HG02610 (cell line): ENCODE results near the gene CCDC141.
"Not testable (repeated sequence)": the region's sequence is repeated elsewhere in the genome, so short reads cannot be mapped to it uniquely, and the experiment has no call there.

ENCODE experiments used
- ATAC-seq: cut with Tn5 transposase; IDR thresholded peaks from one replicate; pipeline ENCODE4 v1.9.1; 2021; ENCODE audit warnings: mild to moderate bottlenecking, moderate library complexity; ENCODE audit not compliant: unreplicated experiment

CCDC141 gene, protein sequence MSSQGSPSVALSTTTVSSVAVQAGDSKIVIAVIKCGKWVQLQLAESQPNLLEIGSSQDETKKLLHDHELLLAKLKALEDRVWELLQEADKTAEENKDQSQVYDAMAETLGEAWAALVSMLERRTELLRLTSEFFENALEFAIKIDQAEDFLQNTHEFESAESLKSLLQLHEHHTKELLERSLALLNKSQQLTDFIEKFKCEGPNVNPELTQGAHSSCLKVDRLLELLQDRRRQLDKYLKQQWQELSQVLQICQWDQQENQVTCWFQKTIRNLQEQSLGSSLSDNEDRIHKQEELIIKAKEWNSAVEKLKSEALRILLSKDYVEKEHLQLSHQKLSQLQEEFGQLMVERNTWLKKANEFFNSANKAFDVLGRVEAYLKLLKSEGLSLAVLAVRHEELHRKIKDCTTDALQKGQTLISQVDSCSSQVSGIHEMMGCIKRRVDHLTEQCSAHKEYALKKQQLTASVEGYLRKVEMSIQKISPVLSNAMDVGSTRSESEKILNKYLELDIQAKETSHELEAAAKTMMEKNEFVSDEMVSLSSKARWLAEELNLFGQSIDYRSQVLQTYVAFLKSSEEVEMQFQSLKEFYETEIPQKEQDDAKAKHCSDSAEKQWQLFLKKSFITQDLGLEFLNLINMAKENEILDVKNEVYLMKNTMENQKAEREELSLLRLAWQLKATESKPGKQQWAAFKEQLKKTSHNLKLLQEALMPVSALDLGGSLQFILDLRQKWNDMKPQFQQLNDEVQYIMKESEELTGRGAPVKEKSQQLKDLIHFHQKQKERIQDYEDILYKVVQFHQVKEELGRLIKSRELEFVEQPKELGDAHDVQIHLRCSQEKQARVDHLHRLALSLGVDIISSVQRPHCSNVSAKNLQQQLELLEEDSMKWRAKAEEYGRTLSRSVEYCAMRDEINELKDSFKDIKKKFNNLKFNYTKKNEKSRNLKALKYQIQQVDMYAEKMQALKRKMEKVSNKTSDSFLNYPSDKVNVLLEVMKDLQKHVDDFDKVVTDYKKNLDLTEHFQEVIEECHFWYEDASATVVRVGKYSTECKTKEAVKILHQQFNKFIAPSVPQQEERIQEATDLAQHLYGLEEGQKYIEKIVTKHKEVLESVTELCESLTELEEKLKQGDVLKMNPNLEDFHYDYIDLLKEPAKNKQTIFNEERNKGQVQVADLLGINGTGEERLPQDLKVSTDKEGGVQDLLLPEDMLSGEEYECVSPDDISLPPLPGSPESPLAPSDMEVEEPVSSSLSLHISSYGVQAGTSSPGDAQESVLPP (N-terminal part only)

DNA sequence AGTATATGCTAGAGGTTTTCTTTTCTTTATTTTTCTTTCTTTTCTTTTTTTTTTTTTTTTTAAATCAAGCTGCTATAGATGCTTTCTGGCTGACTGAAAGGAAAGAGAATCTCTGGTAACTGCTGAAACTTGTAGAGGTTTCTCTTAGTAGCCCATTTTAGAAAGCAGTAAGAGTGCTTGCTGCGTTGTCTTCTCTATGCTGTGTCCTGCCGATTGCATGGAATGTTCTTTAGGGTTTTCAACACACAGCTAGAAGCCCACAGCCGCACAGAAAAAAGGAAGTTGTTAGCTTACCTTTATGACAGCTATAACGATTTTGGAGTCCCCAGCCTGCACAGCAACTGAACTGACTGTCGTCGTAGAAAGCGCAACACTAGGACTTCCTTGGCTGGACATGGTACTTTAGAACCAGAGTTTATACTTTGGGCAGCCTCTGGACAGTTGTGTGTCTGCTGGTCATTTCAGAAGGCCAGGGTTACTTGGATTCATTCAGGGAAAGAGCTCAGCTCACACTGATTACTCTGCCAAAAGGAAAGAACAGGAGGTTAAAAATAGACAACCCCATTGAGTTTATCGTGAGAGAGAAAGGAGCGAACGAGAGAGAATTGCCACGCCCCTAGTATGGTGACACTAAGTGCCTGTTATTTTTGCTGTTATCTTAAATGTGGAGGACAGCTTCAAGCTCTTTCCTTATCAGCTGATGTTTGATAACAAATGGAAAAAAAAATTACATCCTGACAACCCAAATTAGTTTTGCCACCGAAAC, at the start of gene CCDC141:
Gene CCDC141 (minus strand): TSS at position 592 of the 766 bp plus-strand sequence. CDS start 196 bp downstream, at position 396.
- peak; percentile 64 for ATAC-seq

DNA sequence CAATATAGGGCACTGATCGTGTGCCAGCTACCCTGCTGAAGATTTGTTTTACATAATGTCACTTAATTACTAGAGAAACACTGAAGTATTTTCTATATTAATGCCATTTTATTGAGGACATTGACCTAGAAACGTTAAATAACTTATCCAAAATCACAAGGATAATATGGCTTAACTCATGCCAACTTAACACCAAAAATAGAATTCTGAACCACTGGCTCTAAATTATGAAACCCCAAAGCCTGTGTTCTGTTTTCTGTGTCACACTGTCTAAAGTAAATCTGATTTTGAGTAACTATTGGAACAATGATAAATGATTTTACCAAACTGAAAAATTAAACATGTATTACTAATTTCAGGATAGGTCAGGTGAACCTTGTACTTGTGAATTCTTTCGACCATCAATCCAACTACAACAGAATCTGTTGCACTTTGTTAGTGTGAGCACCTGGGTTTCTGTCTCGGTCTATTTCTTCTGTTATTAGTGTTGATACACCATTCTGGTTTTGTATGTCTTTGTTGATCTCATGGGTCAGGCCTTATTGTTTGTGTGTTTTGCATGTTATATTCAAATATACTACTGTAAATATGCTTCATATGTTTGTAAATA, 48.2 kb upstream of the CCDC141 start:
- ATAC-seq, result no peak

DNA sequence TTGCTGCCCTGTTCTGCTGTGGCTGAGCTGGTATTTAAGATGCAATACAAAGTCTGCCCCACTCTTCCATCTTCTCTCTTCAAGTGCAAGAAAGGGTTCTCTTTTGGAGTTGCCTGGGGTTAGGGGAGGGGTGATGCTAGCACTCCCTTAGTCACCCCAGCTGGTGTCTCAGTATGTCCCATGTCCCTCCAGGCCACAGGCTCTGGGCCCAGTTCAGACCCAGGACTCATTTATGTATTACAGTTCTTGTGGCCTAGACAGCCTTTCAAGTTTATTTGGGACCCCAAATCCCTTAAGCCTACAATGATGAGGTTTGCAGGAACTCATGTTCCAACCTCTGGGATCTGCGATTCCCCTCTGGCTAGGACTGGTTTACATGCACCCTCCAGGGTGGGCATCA, 47.2 kb upstream of the CCDC141 start:
- no peak for ATAC-seq

DNA sequence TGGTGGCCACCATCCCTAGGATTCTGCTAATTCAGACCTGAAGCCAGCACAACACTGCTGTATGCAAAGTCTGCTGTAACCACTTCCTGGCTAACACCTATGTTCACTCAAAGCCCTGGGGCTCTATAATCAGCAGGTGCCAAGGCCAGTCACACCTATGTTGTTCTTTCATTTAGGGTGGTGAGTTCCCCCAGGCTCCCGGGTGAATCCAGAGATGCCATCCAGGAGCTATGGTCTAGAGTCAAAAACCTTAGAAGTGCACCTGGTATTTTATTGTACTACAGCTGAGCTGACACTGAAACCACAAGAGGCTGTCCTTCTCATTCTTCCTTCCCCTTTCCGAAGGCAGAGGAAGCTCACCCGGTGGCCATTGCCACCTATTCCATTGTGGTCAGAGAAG, 46.2 kb upstream of the CCDC141 start:
- peak; percentile 99 for ATAC-seq

DNA sequence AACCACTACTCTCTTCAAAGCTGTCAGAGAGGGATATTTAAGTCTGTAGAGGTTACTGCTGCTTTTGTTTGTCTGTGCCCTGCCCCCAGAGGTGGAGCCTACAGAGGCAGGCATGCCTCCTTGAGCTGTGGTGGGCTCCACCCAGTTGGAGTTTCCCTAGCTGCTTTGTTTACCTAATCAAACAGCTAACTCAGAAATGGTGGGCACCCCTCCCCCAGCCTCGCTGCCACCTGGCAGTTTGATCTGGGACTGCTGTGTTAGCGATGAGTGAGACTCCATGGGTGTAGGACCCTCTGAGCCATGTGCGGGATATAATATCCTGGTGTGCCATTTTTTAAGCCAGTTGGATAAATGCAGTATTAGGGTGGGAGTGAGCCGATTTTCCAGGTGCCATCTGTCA, 43.0 kb upstream of the CCDC141 start:
- ATAC-seq, result not testable (repeated sequence)

DNA sequence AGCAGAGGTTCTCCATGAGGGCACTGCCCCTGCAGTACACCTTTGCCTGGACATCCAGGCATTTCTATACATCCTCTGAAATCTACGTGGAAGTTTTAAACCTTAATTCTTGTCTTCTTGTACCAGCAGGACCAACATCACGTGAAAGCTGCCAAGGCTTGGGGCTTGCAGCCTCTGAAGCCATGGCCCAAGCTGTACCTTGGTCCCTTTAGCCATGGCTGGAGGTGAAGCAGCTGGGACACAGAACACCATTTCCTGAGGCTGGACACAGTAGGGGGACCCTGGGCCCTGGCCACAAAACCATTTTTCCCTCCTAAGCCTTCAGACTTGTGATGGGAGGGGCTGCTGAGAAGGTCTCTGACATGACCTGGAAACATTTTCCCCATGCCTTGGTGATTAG, 32.8 kb upstream of the CCDC141 start:
- no peak for ATAC-seq

DNA sequence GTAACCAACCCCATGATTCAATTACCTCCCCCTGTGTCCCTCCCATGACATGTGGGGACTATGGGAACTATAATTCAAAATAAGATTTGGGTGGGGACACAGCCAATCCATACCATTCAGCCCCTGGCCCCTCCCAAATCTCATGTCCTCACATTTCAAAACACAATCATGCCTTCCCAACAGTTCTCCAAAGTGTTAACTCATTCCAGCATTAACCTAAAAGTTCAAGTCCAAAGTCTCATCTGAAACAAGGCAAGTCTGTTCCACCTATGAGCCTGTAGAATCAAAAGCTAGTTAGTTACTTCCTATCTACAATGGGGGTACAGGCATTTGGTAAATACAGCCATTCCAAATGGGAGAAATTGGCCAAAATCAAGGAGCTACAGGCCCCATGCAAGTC, 32.0 kb upstream of the CCDC141 start:
- no peak for ATAC-seq

DNA sequence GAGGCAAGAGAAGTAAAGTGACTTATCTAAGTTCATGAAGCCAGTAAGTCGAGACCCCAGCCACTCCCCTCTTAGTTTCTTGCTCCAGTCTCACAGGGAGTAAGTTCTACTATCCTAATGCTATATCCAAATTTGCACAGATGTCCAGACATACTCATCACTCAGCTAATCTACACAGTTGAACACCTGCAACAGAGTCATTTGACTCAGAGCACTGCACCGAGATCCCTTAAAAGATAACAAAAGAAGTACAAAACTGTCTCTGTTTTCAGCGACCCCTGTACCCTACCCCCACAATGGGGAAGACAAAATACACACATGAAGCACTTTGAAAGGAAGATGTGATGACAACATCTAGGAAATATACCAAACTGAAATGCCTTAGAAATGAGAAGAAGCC, 22.6 kb upstream of the CCDC141 start:
- ATAC-seq, result no peak

DNA sequence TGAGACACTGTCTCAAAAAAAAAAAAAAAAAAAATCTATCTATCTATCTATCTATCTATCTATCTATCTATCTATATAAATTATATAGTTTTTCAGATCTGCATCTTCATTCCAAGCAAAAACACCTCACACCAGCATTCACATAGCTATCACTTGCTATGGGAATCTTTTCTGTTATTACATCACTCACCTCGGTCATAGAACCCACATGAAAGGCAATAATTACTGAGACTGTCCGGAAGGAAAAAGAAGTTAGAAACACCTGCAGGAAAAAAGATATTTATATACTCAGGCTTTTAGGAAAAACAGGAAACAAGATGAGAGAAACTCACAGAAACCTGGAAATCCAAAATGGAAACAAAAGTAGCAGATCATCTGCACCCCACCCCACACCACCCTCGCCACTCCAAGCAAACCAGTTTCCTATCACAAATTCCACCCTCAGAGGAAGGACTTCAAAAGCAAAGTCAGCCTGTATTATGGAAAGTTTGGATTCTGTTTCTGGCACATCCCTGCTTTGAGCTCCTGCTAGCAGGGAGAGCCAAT, 21.9 kb upstream of the CCDC141 start:
- ATAC-seq, result no peak

DNA sequence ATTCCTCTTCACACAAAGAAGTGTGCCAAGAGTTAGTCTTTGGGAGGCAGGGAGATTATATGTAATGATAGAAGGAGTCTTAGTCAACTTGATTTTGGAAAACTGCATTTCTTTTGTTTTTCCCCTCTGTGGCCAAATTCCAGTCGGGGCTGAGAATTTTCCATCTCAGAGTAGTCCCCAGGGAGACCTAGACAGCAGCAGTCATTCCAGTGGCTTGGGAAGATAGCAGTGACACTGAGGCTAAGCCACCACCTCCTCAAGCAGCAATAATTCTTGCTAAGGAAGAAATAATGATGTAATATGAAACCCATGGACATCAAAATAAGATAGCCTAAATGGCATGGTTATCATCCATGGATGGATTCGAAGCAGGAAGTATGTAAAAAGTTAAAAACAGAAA, 21.0 kb upstream of the CCDC141 start:
- no peak for ATAC-seq

DNA sequence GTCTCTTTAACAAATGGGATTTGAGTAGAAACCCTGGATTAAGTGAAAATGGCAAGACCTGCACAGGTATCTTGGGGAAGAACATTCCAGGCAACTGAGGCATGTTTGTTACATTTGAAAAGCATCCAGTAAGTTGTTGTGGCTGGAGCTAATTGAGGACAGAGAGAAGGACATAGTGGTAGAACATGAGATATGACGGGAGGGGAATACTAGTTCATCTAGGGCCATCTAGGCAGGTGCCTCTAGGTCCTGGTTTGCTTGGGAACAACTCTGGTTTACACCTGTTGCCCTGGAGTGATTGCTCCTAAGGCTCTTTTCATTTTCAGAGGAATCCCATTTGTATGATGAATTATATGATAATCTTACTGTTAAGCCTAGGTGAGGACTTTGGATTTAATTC, 19.7 kb upstream of the CCDC141 start:
- no peak for ATAC-seq

DNA sequence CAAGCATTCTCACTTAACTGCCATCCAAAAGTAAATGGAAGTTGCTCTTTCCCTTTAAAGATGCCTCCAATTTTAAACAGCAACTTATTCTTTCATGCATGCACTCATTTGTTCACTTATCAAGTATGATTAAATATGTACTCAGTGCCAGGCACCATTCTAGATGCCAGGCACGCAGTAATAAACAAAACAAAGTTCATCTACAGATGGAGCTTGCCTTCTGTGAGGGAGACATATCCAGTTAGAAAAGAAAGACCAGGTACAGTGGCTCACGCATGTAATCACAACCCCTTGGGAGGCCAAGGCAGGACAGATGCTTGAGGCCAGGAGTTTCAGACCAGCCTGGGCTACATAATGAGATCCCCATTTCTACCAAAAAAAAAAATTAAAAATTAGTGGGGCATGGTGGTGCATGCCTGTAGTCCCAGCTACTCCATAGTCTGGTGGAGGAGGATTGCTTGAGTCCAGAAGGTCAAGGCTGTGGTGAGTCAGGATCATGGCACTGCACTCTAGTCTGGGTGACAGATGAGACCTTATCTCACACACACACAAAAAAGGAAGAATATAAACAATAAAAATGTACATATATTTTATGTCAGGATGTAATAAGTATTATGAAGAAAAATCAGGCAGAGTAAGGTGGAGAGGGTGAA, 19.2 kb upstream of the CCDC141 start:
- ATAC-seq, result no peak

DNA sequence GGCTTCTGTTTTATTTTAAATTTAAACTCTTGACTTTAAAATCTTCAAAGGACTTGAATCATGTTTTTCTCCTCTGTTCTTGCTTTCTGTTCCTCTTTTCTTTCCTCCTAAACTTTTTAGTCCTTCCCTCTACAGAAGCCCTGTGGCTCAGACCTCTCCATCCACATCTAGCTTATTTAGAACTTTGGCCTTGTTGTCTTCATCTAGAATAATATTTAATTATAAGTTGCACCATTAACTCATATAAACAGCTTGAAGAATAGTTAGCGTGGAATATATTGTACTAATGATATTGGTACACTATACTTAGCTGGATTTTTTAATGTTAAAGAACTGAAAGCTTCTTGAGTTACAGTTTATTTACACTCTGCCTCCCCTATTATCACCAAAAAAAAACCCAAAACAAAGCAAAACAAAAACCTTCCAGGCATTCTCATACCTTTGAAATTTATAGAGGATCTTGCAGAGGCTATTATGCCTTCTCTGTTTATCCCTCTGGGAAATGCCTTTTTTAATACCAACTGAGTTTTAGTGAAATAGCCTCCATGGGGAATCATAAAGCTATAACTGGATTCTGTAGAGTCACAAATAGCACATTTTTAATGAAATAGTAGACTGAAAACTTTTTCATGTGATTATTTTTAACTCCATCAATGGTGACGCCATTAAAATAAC, 9.2 kb upstream of the CCDC141 start:
- peak; percentile 76 for ATAC-seq

DNA sequence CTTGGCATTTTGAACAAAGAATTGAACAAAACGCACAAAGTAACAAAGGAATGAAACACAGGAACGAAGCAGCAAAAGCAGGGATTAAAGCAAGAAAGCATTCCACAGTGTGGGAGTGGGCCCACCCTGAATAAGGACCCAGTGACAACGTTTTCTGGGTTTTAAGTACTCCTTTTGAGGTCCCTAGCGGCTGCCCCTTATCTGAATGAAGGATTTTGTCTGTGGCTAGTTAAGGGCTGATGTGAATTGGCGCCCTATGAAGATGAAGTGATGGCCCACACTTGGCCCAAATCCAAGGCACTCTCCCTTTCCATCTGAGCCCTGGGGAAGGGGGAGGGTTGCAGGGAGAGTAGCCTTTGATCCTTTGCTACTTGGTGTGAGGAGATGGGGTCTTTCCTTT, 7.8 kb upstream of the CCDC141 start:
- no peak for ATAC-seq

DNA sequence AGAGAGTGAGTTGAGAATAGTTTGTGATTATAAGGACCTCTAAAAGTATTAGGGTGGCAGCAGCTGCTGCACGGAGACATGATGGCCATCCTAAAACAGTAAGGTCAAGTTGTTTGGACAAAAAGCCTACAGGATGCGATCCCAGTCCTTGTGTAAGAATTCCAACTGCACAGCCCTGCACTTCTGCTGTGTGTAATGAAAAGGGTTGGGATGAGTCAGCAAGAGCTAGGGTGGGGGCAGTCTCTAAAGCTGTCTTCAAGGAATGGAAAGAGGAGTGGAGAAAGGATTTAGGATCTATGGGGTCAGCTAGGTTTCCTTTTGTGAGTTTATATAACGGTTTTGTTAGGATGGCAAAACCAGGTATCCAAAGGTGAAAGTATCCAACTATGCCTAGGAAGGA, 3.6 kb upstream of the CCDC141 start:
- ATAC-seq, result not testable (repeated sequence)

DNA sequence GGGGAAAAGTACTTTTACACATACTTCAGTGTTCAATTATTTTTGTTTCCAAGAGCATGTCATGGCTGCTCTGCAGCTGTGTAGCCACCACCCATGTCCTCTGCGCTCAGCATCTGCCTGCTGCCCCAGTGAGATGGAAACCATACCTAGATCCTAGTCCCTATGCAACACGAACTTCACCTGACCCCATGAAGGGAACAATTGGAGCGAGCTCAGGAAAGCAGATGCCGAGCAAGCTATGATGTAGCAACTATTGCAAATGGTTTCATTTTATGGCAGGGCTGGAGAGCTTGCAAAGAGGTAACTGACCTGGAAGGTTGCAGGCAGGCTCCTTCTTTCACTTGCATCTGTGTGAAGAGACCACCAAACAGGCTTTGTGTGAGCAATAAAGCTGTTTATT, 1.3 kb upstream of the CCDC141 start:
- ATAC-seq, result no peak

DNA sequence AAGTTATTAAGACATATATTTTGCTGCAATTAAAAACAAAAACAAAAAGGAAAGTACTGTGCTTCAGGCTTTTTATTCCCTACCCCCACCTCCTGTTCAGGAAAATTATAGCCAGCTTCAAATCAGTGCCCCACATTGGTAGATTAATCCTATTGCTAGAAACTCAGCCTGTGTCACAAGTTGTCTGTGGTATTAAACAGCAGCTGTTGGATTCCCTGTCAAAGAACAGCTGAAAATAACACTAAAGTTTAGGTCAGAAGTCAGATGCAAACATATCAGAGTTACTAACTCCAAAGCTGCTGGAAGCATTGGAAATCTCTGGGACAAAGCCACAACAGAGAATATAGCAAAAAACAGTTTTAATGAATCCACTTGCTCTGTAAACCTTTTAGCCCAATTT, 818 bp upstream of the CCDC141 start:
- ATAC-seq, result no peak

DNA sequence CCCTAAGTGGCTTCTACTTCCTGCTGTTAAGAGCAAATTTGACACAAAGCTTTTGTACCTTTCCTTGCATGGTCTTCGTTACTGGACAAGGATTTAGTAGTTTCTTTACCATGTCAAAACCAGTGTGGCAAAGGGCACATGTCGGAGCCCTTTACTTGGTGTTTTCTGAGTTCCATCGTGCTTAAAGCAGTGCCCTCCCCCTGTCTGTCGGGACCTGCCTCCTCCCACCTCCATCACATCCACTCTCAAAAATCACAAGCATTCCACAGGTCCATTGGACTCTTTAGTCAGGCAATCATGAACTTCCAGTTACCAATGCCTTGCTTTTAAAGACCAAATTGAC, 763 bp downstream of the CCDC141 start:
- peak; percentile 29 for ATAC-seq

DNA sequence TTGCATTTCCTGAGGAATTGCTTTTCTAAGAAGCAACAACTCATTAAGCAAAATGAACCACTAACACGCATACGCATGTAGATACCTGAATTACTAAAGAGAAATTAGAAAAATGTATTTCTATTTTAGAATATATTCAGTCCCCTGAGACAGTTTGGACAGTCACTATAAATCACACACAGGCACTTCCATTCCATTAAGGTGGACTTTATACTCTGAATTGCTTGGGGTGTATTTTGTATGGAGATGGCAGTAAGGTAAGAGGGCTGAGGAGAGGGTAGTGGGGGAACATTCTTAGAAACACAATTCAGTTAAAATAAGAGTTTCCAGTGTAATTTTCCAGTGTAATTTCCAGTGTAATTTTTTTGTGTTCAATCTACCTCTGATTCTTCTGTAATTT, 1.8 kb downstream of the CCDC141 start:
- no peak for ATAC-seq
